GM18519 (cell line): ENCODE results near the gene TBC1D5.
"Not testable (repeated sequence)": the region's sequence is repeated elsewhere in the genome, so short reads cannot be mapped to it uniquely, and the experiment has no call there.

Experiments used
- ATAC-seq: cut with Tn5 transposase; IDR thresholded peaks from one replicate; pipeline ENCODE4 v1.9.1; 2021; ENCODE audit warnings: mild to moderate bottlenecking, moderate library complexity; ENCODE audit not compliant: unreplicated experiment, low FRiP score

The TBC1D5 gene

DNA sequence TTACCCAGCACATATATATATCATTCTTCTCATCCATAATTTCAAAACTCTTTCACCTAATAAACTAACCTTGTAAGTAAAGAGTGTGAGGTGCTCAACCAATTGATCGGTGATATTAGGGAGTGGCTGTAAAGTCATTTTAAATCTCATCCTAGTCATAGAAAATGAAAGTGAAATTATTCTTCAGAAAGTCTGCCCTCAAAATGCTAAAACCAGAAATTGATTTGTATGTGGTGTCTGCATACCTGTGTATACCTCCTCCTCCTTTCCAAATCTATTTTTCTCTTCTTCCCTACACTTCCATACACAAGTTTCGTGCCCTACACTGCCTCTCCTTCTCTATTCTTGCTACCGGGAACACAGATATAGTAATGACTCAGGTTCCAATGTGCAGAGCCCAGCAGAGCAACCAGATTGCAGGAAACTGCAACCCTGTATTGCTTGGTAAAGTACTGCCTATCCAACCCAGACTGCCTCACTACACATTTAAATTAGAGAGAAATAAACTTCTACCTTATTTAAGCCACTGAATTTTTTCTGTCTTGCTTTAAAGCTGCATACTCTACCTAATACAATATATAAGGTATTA, 7.4 kb upstream of the TBC1D5 start:
- ATAC-seq = no peak

DNA sequence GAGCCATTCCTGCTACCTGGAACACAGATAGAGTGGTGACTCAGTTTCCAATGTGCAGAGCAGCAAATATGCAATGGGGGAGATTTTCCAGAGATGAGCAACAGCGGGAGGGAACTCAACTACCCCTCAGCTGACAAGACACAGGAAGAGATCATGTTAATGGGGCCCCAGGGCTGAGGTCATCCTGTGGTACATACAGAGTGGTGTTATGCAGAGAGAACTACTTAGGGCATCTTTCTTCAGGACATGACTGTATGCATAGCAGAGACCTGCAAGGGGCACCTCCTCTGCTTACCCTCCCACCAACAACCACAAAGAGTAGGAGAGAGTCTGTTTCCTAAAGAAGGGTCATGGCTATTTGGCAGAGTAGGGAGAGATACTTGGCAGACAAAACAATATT, 6.8 kb upstream of the TBC1D5 start:
- no peak for ATAC-seq

DNA sequence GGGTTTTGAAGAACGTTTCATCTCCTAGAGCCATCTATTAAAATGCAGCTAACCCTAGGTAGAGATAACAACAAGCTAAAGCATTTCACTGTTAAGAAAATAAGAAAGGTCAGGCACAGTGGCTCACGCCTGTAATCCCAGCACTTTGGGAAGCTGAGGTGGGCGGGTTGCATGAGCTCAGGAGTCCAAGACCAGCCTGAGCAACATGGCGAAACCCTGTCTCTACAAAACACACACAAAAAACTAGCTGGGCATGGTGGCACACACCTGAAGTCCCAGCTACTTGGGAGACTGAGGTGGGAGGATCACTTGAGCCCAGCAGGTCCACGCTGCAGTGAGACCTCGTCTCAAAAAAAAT, 5.4 kb upstream of the TBC1D5 start:
- ATAC-seq = no peak

DNA sequence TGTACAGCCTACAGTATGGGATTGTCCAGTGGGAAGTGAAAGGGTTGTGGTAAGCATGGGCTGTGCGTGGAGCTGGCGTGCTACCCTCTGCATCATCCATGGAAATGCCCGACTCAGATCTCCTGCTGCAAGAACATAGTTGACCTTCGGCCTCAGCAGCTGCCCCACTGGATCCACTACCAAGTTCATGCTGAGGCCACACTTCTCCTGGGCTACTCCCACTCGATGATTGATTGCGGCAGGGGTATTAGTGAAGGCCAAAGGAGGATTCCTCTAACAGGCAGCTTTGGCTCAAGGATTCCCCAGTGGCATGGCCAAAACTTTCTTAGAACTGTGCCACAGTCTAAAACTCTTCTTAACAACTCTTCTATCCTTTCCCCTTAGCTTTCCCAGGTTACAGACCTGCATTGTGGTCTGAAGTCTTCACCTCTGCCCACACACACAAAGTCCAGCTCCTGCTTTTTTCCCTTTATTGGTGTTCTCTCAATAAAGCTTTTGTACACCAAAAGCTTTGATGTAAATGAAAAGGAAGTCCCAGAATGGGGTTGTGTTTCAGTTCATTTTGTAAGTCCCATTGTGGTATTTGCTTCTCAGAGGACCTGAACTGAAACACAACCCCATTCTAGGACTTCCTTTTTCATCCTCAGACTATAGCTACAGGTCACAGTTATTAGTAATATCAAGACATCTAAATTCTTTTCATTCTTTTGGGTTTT, 4.9 kb upstream of the TBC1D5 start:
- peak; percentile 63 for ATAC-seq

DNA sequence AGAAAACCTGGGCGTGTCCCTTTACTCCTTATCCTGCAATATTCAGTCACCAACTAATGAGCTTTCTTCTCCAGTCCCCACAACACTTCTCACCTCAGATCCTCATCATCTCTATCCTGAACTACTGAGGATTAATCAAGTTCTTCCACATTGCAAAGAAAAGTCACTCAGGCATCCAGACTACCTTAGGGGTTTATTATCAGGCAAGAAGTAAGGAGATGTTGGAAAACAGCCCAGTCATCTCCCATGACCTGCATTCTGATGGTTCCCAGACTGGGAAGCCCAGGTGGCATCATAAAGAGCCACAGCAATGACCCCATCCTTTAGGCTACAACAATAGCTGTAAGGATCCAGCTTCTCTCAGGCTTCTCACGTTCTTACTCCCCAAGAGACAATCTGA, 3.5 kb upstream of the TBC1D5 start:
- no peak for ATAC-seq

DNA sequence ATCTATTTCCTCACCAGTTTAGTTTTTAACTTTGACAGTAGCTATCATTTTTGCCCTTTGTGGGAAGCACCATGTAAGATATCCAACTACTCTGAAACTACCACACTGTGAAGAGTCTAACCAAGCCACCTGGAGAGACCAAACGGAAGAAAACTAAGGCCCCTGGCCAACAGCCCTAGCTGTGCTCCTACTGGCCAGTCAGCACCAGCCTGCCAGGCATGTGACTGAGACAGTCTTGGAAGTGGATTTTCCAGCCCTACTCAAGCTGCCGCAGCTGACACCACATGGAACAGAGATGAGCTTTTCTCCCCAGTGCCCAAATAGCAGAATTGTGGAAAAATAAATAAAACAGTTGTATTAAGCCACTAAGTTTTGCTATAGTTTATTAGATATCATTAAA, 2.9 kb upstream of the TBC1D5 start:
- ATAC-seq = no peak

DNA sequence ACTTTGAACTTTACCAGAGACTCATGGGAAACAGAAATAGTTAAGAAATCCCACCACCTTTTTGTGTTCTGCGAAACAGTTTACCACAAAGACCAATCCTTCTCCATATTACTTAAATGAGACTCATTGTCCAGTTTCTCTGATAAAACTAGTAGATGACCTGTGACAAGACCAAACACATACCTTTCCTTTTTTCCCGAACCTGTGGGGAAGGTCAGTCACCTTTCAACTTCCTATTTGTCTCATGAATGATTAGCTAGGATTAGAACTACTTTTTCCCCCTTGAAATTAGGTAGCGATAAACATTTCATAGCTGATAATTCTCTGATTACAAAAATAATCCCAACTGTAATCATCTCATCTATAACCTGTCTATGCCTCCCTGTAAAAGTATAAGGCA, 2.3 kb upstream of the TBC1D5 start:
- ATAC-seq = no peak

DNA sequence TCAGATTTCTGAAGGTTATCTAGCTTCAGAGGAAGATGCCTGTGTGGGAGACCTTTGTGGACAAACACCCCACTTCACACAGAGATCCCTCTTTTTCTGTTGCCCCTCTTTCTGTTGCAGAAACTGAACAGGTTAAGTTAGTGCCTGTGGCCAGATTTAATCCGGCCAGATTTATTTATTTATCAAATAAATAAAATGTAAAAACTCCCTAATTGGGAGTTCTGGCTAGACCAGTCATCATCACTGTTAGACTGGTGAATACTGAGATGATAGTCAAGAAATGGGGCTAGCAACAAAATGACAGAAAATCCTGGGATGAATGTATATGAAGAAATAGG, 1.2 kb upstream of the TBC1D5 start:
- ATAC-seq = no peak

DNA sequence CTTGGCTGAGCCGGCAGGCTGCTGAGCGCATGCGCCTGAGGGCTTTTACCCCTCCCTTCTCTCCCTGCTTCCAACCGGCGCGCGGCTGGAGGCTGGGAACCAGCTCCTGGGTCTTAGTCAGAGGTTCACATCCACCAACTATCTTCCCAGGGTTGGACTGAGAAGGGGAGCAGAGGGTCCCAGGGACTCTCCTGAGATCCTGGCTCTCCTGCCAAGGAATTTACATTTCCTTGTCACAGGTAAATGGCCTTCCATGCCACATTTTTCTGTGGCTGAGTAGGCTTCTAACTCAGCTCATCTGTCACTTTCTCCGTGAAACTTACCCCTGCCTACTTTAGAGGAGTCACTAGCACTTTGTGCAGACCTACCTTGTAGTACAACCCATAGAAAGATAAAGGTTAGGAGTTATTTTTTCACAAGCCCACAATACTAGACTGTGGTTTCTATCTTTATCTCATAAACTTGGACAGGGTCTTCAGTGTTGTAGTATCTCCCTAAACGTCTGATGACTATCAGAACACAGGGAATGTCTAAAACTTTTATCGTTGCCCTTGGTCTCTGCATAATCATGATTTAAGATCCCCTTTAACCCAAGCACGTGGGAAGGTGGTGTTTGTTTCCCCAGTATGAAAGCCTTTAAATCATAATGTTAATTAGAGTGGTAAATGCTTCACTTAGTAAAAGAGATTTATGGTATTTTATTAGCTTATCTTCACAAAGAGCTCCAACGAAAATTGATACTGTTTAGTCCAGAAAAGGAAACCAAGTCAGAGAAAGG, 638 bp upstream of the TBC1D5 start:
- peak; percentile 0 for ATAC-seq

DNA sequence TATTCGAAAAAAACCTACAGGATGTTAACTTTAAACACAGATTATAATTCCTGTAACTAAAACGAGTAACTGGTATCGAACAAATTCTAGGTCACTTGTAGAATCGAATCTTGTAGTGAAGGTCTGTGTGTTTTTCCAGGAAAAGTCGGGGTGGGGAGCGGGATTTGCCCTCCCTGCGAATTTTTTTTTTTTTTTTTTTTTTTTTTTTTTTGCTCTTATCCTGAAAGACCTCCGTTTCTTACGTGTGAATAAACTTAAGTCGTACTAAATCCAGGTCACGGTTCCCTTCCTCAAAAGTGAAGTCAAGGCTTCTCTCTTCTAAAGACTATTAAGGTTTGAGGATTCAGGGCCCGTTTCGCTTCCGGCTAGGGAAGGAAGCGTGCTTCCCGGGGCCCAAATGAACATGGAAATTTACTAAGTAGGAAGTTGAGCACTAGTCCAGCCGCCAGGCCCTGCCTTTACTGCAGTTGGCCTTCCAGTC, 770 bp downstream of the TBC1D5 start:
- ATAC-seq = no peak

DNA sequence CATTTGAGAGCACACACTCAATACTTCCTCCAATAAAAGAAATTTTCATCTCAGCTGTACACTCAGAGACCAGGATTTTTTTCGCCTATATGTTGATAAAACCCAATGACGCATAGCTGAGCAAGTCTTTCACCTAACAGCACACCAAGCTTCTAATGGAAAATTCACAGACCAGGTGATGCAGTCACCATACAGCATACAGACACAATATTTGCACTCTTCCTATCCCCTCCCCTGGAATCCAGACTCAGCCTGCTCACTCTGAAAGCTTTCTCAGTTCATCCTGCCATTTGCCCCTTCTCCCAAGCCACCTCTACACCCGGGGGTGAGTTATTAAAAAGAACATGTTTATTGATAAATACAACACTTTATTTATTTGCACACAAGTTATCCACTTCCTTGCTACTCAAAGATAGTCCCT, 1.7 kb downstream of the TBC1D5 start:
- ATAC-seq = no peak

DNA sequence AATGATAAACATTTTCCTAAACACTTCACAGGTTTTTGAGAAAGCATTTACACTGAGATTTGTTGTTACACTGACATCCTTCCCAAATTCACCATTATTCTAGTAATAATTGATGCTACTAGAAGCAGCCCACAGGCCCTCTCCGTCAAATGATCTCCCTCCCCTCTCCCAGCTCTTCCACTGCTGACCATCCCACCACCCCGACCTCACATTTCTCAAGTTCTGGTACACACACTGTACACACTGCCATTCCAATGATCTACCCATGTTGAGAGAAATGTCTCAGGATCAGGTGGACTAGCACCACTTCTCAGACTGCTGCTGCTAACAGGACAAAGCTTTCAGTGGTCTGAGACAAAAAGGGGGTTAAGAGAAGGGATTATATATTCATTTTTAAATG, 3.5 kb downstream of the TBC1D5 start:
- ATAC-seq = no peak

DNA sequence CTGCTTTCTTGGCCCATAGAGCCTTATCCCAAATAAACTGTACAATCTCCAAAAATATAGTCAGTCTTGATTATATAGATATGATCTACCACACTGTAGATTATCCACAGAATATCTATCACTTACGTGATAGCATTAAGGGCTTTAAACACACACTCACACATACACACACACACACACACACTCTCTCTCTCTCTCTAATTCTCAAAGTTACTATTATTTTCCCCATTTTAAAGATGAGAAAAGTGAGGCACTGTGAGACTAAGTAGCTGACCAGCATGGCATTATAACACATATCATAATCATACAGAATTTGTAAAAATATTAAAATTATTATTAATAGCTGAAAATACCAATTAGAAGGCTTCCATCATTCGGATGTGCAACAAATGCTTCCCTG, 4.2 kb downstream of the TBC1D5 start:
- ATAC-seq = no peak

DNA sequence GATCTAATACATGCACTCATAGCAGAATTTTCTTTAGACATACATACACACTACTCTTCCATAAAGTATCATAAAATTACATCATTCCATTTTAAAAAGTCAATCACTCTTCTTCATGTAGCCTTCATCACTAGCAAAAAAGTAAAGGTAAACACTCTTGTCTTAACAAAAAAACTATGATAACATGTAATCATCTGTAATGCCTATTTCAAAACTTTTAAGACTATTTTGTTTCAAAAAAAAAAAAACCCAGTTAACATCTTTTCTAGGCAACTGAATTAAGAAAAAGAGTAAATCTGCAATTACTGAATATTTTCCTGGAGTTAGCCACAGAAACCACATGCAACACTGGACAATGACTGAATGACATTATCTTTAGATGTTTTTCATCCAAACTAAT, 4.8 kb downstream of the TBC1D5 start:
- no peak for ATAC-seq

DNA sequence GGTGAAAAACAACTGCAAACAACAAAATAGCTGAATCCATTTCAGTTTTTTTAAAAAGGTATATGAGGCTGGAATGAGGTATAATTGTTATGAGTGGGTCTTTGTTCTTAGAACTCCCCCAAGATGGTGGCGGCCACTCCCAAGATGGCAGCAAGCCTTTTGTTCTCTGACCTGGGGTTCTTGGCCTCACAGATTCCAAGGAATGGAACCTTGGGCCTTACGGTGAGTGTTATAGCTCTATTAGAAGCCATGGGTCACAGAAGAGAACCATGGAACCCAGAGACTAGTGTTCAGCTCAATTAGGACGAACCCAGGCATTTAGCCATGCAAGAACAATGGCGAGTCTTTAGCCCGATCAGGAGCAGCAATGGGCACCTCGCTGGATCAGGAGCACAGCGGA, 7.1 kb downstream of the TBC1D5 start:
- ATAC-seq = not testable (repeated sequence)

DNA sequence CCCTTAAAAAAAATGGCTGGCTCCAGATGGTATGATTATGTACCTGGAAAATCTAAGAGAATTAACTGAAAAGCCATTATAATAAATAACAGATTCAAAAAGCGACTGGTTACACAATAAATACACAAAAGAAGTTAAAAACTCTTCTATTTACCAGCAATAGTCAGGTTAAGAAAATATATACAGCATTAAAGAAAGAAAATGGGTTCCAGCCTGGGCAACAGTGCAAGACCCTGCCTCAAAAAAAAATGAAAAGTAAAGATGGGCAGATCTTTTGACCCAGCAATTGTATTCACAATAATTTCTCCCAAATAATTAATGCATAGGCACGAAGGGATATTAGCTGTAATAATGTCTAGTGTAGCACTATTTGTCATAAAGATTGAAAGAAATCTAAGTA, 8.7 kb downstream of the TBC1D5 start:
- ATAC-seq = no peak

DNA sequence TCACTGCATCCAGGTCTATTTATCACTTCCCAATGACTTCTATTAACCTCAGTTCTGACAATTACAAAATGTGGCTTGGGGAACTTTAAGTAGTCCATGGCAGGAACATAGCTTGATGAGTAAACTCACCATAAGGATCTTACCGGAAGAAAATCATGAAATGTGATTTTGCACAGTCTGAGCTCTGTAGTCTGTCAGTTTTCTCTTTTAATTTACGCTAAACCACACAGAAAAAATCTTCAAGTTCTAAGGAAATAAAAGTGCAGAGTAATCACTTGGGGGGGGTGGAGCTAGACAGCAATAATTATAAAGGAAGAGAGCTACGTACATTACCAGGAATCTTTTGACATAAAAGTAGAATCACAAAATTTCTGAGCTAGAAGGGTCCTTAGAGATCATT, 9.2 kb downstream of the TBC1D5 start:
- no peak for ATAC-seq

DNA sequence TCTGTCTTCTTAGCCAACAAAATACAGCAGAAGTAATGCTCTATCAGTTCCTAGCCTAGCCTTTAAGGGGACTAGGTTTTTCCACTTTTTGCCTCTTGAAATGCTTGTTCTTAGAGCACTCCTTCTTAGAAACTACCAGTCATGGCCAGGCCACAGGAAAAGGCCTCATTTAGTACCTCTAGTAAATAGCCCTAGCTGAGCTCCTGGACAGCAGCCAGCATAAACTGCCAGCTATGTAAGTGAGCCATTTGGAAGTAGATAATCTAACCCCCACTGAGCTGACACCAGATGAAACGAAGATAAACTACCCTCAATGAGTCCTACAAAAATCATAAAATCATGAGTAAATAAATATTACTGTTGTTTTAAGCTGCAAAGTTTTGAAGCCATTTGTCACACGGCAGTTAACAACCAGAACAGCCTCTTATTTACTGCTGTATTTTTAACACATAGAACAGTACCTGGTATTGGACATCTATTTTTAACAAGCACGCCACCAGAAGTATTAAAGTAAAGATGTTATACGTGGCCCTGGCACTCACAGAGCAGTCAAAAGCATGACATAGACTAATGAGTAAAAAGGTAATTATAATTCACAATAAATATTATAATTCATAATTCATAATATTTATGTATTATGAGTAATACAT, 12.0 kb downstream of the TBC1D5 start:
- no peak for ATAC-seq

DNA sequence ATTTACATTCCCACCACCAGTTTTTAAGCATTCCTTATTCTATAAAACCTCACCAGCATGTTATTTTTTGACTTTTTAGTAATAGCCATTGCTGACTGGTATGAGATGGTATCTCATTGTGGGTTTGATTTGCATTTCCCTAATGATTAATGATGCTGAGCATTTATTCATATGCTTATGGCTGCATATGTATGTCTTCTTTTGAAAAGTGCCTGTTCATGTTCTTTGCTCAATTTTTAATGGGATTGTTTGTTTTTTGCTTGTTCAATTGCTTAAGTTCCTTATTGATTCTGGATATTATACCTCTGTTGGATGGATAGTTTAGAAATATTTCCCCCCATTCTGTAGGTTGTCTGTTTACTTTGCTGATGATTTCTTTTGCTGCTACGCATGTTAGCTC, 16.1 kb downstream of the TBC1D5 start:
- no peak for ATAC-seq

DNA sequence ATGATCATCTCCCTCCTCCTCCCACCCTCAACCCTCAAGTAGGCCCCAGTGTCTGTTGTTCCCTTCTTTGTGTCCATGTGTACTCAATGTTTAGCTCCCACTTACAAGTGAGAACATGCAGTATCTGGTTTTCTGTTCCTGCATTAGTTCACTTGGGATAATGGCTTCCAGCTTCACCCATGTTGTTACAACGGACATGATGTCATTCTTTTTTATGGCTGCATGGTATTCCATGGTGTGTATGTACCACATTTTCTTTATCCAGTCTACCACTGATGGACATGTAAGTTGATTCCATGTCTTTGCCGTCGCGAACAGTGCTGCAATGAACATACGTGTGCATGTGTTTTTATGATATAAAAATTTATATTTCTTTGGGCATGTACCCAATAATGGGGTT, 16.6 kb downstream of the TBC1D5 start:
- ATAC-seq = not testable (repeated sequence)

DNA sequence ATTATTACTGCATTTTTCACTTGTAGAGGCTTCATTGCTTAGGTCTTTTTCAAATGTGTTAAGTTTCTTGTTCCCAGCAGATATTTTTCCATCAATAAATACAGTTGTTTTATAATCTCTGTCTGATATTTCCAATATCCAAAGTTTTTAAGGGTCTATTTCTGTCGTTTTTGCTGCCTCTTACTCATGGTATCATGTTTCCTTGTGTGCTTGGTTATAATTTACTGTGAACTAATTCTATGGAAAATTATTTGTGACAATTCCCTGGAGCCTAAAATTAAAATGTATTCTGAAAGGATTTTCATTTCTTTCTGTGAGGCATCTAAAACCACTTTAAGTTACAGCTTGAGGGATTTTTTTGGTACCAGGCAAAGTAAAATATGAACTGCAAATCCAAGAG, 17.5 kb downstream of the TBC1D5 start:
- no peak for ATAC-seq
